Liver (tissue), 9 donors: ENCODE results near the gene PPM1G. TPM values are rescaled to one million over a fixed set of nuclear protein-coding genes. Genes with fewer than 3 reads are reported as not detected.

Experiments used
- DNase-seq: peaks from one replicate; pipeline ENCODE4 v3.0.0-alpha.2; 2017; ENCODE audit warnings: low spot score
- H3K27ac ChIP-seq, 2 donors: one replicate each; pipeline ENCODE4 v1.7.0; 2013; ENCODE audit warnings: inconsistent platforms in 2 of 2, low read length in 2 of 2, control low read depth in 1 of 2, low read depth in 1 of 2, mild to moderate bottlenecking in 1 of 2
- H3K27me3 ChIP-seq, 4 donors: one replicate each; pipeline versions ENCODE4 v1.6.1 to v1.7.0; 2013; ENCODE audit warnings: low read length in 3 of 4, inconsistent platforms in 1 of 4, mild to moderate bottlenecking in 1 of 4, moderate library complexity in 1 of 4; ENCODE audit not compliant: control insufficient read depth in 4 of 4, insufficient read depth in 4 of 4
- H3K36me3 ChIP-seq, 4 donors: one replicate each; pipeline versions ENCODE4 v1.6.1 to v1.7.0; 2013; ENCODE audit warnings: low read length in 3 of 4, mild to moderate bottlenecking in 3 of 4, low read depth in 1 of 4, moderate library complexity in 1 of 4; ENCODE audit not compliant: control insufficient read depth in 4 of 4, insufficient read depth in 3 of 4
- H3K4me1 ChIP-seq, 4 donors: one replicate each; pipeline versions ENCODE4 v1.6.1 to v1.7.0; 2013; ENCODE audit warnings: low read length in 3 of 4, mild to moderate bottlenecking in 3 of 4, moderate library complexity in 1 of 4; ENCODE audit not compliant: control insufficient read depth in 4 of 4, insufficient read depth in 4 of 4
- H3K4me3 ChIP-seq, 3 donors: one replicate each; pipeline versions ENCODE4 v1.6.1 to v1.7.0; 2013; ENCODE audit warnings: low read length in 3 of 3, control low read depth in 1 of 3, low read depth in 1 of 3, mild to moderate bottlenecking in 1 of 3
- H3K9ac ChIP-seq, 2 donors: one replicate each; pipeline ENCODE4 v1.7.0; 2013; ENCODE audit warnings: low read length in 2 of 2, mild to moderate bottlenecking in 2 of 2, moderate library complexity in 2 of 2, control low read depth in 1 of 2, low read depth in 1 of 2
- H3K9me3 ChIP-seq, 4 donors: one replicate each; pipeline versions ENCODE4 v1.6.1 to v1.7.0; 2013; ENCODE audit warnings: low read length in 3 of 4; ENCODE audit not compliant: control insufficient read depth in 4 of 4
- FOXA1 ChIP-seq: IDR thresholded peaks from 2 replicates; pipeline ENCODE4 v1.6.1; 2016; ENCODE audit warnings: antibody characterized with exemption
- FOXA2 ChIP-seq: IDR thresholded peaks from 2 replicates; pipeline ENCODE4 v1.6.1; 2016; ENCODE audit warnings: antibody characterized with exemption
- RAD21 ChIP-seq, 2 donors: IDR thresholded peaks; 2 replicates each; pipeline ENCODE4 v1.6.1; 2016; ENCODE audit warnings: antibody characterized with exemption in 2 of 2, mild to moderate bottlenecking in 2 of 2
- REST ChIP-seq: IDR thresholded peaks from 2 replicates; pipeline ENCODE4 v1.6.1; 2016; ENCODE audit warnings: antibody characterized with exemption, mild to moderate bottlenecking
- RXRA ChIP-seq, 2 donors: IDR thresholded peaks; 2 replicates each; pipeline ENCODE4 v1.6.1; 2017 to 2018; ENCODE audit warnings: antibody characterized with exemption in 2 of 2, mild to moderate bottlenecking in 1 of 2
- SP1 ChIP-seq: IDR thresholded peaks from 2 replicates; pipeline ENCODE4 v1.6.1; 2018; ENCODE audit warnings: antibody characterized with exemption, mild to moderate bottlenecking
- TAF1 ChIP-seq: conservative IDR thresholded peaks from 2 replicates; pipeline ENCODE4 v1.6.1; 2016; ENCODE audit warnings: antibody characterized with exemption, mild to moderate bottlenecking
- YY1 ChIP-seq: IDR thresholded peaks from 2 replicates; pipeline ENCODE4 v1.6.1; 2016; ENCODE audit warnings: antibody characterized with exemption, mild to moderate bottlenecking
- ZBTB33 ChIP-seq: IDR thresholded peaks from 2 replicates; pipeline ENCODE4 v1.6.1; 2016; ENCODE audit warnings: antibody characterized with exemption
- WGBS: extraction: QIAGEN DNeasy Blood & Tissue Kit; methylation state at CpG from one replicate; pipeline ENCODE4 v1.1.7; 2013; 5-methylcytosine and 5-hydroxymethylcytosine counted together
- polyA plus RNA-seq, 2 donors: library from polyadenylated mRNA; stranded (reverse) in 1 of 2; unstranded in 1 of 2; fragments of 200-250 nt in 1 of 2; fragments of >200 nt in 1 of 2; fragmentation: Nextera tagmentation in 1 of 2; extraction: Ambion mirVana in 1 of 2; gene quantifications; one replicate each; pipeline versions ENCODE4 v1.2.1 to v1.2.3, GENCODE V29; 2013 to 2015
- total RNA-seq, 2 donors: library from RNA; depleted of rRNA; stranded (reverse); fragments of >200 nt; gene quantifications; one replicate each; pipeline ENCODE4 v1.2.3, GENCODE V29; 2014
- donor health status: healthy.
- donor health status: healthy.
- donor health status: healthy.
- donor health status: healthy.
- donor health status: healthy.

PPM1G gene
- total and polyA plus RNA-seq, 4 donors = 26.4 to 45.5 (median 33.1) TPM

- TF ChIP-seq ZBTB33 = peak; percentile 97
Measured at GRCh38 chr2:27370026-27370815, 39.2 kb downstream of the PPM1G start, which contains the start of the genes EIF2B4 and SNX17 (continued).

- Histone ChIP-seq H3K9me3 (no peaks in the 10 kb centered on the region), H3K9ac (peak overlapping the region; percentile 76 to 77), H3K4me3 (peak overlapping the region; percentile 65 to 92 (median 81)), H3K27ac (peak overlapping the region; percentile 76 to 81), H3K4me1 (peaks cover 0 to 32% (median 25%) of the 10 kb centered on the region in 4 donors), H3K27me3 (no peaks in the 10 kb centered on the region), H3K36me3 (peaks cover 8 to 47% (median 37%) of the 10 kb centered on the region in 4 donors)
- TF ChIP-seq RAD21 (IDR thresholded peaks at IDR 0.05) = no peak
- no peak for TF ChIP-seq YY1
- TF ChIP-seq ZBTB33 = no peak
- no peak for TF ChIP-seq TAF1
- no peak for TF ChIP-seq FOXA2
- TF ChIP-seq SP1 = no peak
- no peak for TF ChIP-seq RXRA (IDR thresholded peaks at IDR 0.05)
- TF ChIP-seq FOXA1 = no peak
- WGBS = 3% methylated on average over 18 of the region's 18 CpGs
- no peak for DNase-seq
Measured at GRCh38 chr2:27369471-27370025, 39.8 kb downstream of the PPM1G start.

- Histone ChIP-seq H3K36me3 (peaks cover 5 to 46% (median 33%) of the 10 kb centered on the region in 4 donors), H3K27ac (no peak overlapping the region), H3K27me3 (no peaks in the 10 kb centered on the region), H3K9ac (no peak overlapping the region), H3K4me3 (no peak overlapping the region), H3K9me3 (no peaks in the 10 kb centered on the region), H3K4me1 (peaks cover 0 to 3% (median 2%) of the 10 kb centered on the region in 4 donors)
- DNase-seq = no peak
- 94% methylated on average over 2 of the region's 2 CpGs for WGBS
- no peak for TF ChIP-seq REST
- TF ChIP-seq FOXA1 = no peak
- TF ChIP-seq SP1 = no peak
Measured at GRCh38 chr2:27363933-27364332, 45.5 kb downstream of the PPM1G start.
